H1 (cell line): ENCODE data around the gene POLA1. TPM values are rescaled to one million over a fixed set of nuclear protein-coding genes. Genes with fewer than 3 reads are reported as not detected.

Experiments used
- CTCF ChIA-PET: fragments of 300-600 bp; sonication (Branson Sonifier 250); formaldehyde crosslinking; loops from one replicate; lab custom pipeline; 2021; ENCODE audit not compliant: partially characterized antibody; lab: Charles Lee
- POLR2A ChIA-PET: fragments of 300-600 bp; sonication (Branson Sonifier 250); formaldehyde crosslinking; loops from one replicate; lab custom pipeline; 2021; ENCODE audit warnings: inconsistent platforms; ENCODE audit not compliant: partially characterized antibody; lab: Charles Lee
- DNase-seq, 2 experiments: peaks; one replicate each; pipeline versions ENCODE4 v3.0.0 to v3.0.0-alpha.2; 2010 to 2022; ENCODE audit warnings: low spot score in 2 of 2, low read depth in 1 of 2, mixed read lengths in 1 of 2
- FAIRE-seq: peaks from 2 replicates; lab custom pipeline; 2011; peaks lifted over from hg19 to GRCh38; lab: Jason Lieb, UNC
- H2AFZ ChIP-seq: 2 replicates; pipeline ENCODE4 v1.8.1; 2012; ENCODE audit warnings: low read length, inconsistent platforms
- H2AK5ac ChIP-seq: 2 replicates; pipeline ENCODE4 v1.6.1; 2013; ENCODE audit warnings: low read depth, low read length
- H2BK120ac ChIP-seq: replicated peaks from 2 replicates; pipeline ENCODE3; 2013; ENCODE audit warnings: low read depth, low read length, inconsistent platforms
- H2BK12ac ChIP-seq: 2 replicates; pipeline ENCODE4 v1.6.1; 2013; ENCODE audit warnings: low read depth, low read length
- H2BK15ac ChIP-seq: 2 replicates; pipeline ENCODE4 v1.6.1; 2013; ENCODE audit warnings: low read length
- H2BK20ac ChIP-seq: 2 replicates; pipeline ENCODE4 v1.6.1; 2013; ENCODE audit warnings: low read length
- H2BK5ac ChIP-seq: 2 replicates; pipeline ENCODE4 v1.6.1; 2013; ENCODE audit warnings: low read depth, low read length
- H3K14ac ChIP-seq: 2 replicates; pipeline ENCODE4 v1.6.1; 2013; ENCODE audit warnings: inconsistent platforms; ENCODE audit not compliant: insufficient read length
- H3K18ac ChIP-seq: 2 replicates; pipeline ENCODE4 v1.6.1; 2013; ENCODE audit warnings: low read length; ENCODE audit errors: extremely low read depth
- H3K23ac ChIP-seq: 2 replicates; pipeline ENCODE4 v1.6.1; 2013; ENCODE audit warnings: inconsistent platforms; ENCODE audit not compliant: insufficient read length
- H3K23me2 ChIP-seq: 2 replicates; pipeline ENCODE4 v1.6.1; 2013; ENCODE audit warnings: low read depth, low read length
- H3K27ac ChIP-seq: 2 replicates; pipeline ENCODE4 v1.6.1; 2011; ENCODE audit warnings: low read depth, low read length, inconsistent platforms
- H3K27me3 ChIP-seq, 4 experiments: replicated peaks in 1 of 4; 1 replicate in 1 of 4; 2 replicates in 3 of 4; pipeline versions ENCODE4 v1.6.1 to v1.8.1; 2011 to 2013; ENCODE audit warnings: low read length in 3 of 4, mild to moderate bottlenecking in 3 of 4, inconsistent platforms in 2 of 4, mixed read lengths in 2 of 4, moderate library complexity in 1 of 4; ENCODE audit not compliant: control insufficient read depth in 3 of 4, insufficient read depth in 3 of 4; ENCODE audit errors: extremely low read depth in 1 of 4
- H3K36me3 ChIP-seq, 4 experiments: 2 replicates each; pipeline versions ENCODE4 v1.6.1 to v1.8.1; 2011 to 2013; ENCODE audit warnings: mild to moderate bottlenecking in 4 of 4, low read length in 3 of 4, moderate library complexity in 2 of 4, control low read depth in 1 of 4, inconsistent platforms in 1 of 4; ENCODE audit not compliant: insufficient read depth in 4 of 4, control insufficient read depth in 2 of 4
- H3K4ac ChIP-seq: replicated peaks from 2 replicates; pipeline ENCODE3; 2013; ENCODE audit warnings: low read length, low read depth, mixed read lengths, inconsistent platforms; ENCODE audit not compliant: insufficient read length
- H3K4me1 ChIP-seq, 4 experiments: replicated peaks in 1 of 4; 1 replicate in 1 of 4; 2 replicates in 3 of 4; pipeline versions ENCODE4 v1.6.1 to v1.8.1; 2011 to 2013; ENCODE audit warnings: low read length in 3 of 4, inconsistent platforms in 2 of 4, mixed read lengths in 1 of 4; ENCODE audit not compliant: insufficient read depth in 4 of 4, control insufficient read depth in 3 of 4
- H3K4me2 ChIP-seq, 2 experiments: 2 replicates each; pipeline versions ENCODE4 v1.6.1 to v1.8.1; 2011 to 2013; ENCODE audit warnings: low read depth in 2 of 2, low read length in 2 of 2, control low read depth in 1 of 2, inconsistent platforms in 1 of 2, mild to moderate bottlenecking in 1 of 2; ENCODE audit not compliant: insufficient read depth in 1 of 2
- H3K4me3 ChIP-seq, 4 experiments: fragments of 200-600, 300-600 bp in 1 of 4; sonication (generic), shearing (Covaris generic), sonication (Bioruptor Twin) in 1 of 4; 2 replicates each; pipeline versions ENCODE4 v1.5.1 to v1.8.1; 2011 to 2016; ENCODE audit warnings: low read length in 4 of 4, low read depth in 3 of 4, control low read depth in 2 of 4, inconsistent platforms in 2 of 4, mild to moderate bottlenecking in 2 of 4, mixed read lengths in 1 of 4, moderate library complexity in 1 of 4; ENCODE audit not compliant: insufficient read depth in 2 of 4; ENCODE audit errors: extremely low read depth in 1 of 4
- H3K56ac ChIP-seq: replicated peaks from 2 replicates; pipeline ENCODE3; 2013; ENCODE audit warnings: low read depth, mild to moderate bottlenecking, mixed read lengths, low read length, inconsistent platforms; ENCODE audit not compliant: insufficient read length
- H3K79me1 ChIP-seq: 2 replicates; pipeline ENCODE4 v1.6.1; 2013; ENCODE audit warnings: low read depth, low read length, control low read depth
- H3K79me2 ChIP-seq, 2 experiments: 2 replicates each; pipeline versions ENCODE4 v1.6.1 to v1.8.1; 2012 to 2013; ENCODE audit warnings: low read length in 2 of 2, mild to moderate bottlenecking in 2 of 2, inconsistent platforms in 1 of 2; ENCODE audit not compliant: insufficient read depth in 2 of 2, control insufficient read depth in 1 of 2
- H3K9ac ChIP-seq, 4 experiments: replicated peaks in 1 of 4; 1 replicate in 1 of 4; 2 replicates in 3 of 4; pipeline versions ENCODE4 v1.6.1 to v1.8.1; 2011 to 2013; ENCODE audit warnings: low read depth in 3 of 4, low read length in 3 of 4, control low read depth in 2 of 4, mild to moderate bottlenecking in 2 of 4, moderate library complexity in 2 of 4, inconsistent platforms in 1 of 4; ENCODE audit errors: extremely low read depth in 1 of 4
- H3K9me3 ChIP-seq, 2 experiments: 2 replicates each; pipeline versions ENCODE4 v1.6.1 to v1.8.1; 2012 to 2013; ENCODE audit warnings: mild to moderate bottlenecking in 2 of 2, moderate library complexity in 2 of 2, control low read depth in 1 of 2, inconsistent platforms in 1 of 2, low read depth in 1 of 2, low read length in 1 of 2, mixed read lengths in 1 of 2; ENCODE audit not compliant: insufficient read depth in 2 of 2
- H4K20me1 ChIP-seq, 2 experiments: replicated peaks in 1 of 2; 2 replicates each; pipeline versions ENCODE3 to v1.8.1; 2011 to 2013; ENCODE audit warnings: inconsistent platforms in 2 of 2, low read length in 2 of 2, mild to moderate bottlenecking in 1 of 2; ENCODE audit not compliant: insufficient read depth in 2 of 2, control insufficient read depth in 1 of 2
- H4K5ac ChIP-seq: 2 replicates; pipeline ENCODE4 v1.6.1; 2013; ENCODE audit warnings: low read length, low read depth, mixed read lengths, inconsistent platforms; ENCODE audit not compliant: insufficient read length
- H4K8ac ChIP-seq: 2 replicates; pipeline ENCODE4 v1.8.0; 2013; ENCODE audit warnings: mild to moderate bottlenecking, moderate library complexity, low read length, inconsistent platforms; ENCODE audit not compliant: insufficient read depth; ENCODE audit errors: extremely low read depth
- H4K91ac ChIP-seq: replicated peaks from 2 replicates; pipeline ENCODE3; 2013; ENCODE audit warnings: low read length, mixed read lengths, inconsistent platforms; ENCODE audit not compliant: insufficient read length
- ATF2 ChIP-seq: IDR thresholded peaks from 2 replicates; pipeline ENCODE4 v1.6.1; 2012; ENCODE audit warnings: low read length, inconsistent platforms
- CBX5 ChIP-seq: fragments of 300-800, 300-1000 bp; sonication (generic); IDR thresholded peaks from 2 replicates; pipeline ENCODE4 v1.7.1; 2016; ENCODE audit warnings: antibody characterized with exemption, low read length, low read depth
- CEBPB ChIP-seq: IDR thresholded peaks from 2 replicates; pipeline ENCODE4 v1.6.1; 2012; ENCODE audit warnings: low read depth, low read length
- CREB1 ChIP-seq: IDR thresholded peaks from 2 replicates; pipeline ENCODE4 v1.6.1; 2012; ENCODE audit warnings: inconsistent platforms
- CTCF ChIP-seq, 3 experiments: IDR thresholded peaks; 1 replicate in 2 of 3; 2 replicates in 1 of 3; pipeline versions ENCODE4 v1.5.1 to v1.6.1; 2011; ENCODE audit warnings: low read length in 3 of 3, mild to moderate bottlenecking in 3 of 3, inconsistent platforms in 2 of 3, low read depth in 1 of 3, moderate library complexity in 1 of 3; ENCODE audit not compliant: insufficient read depth in 1 of 3; ENCODE audit errors: control extremely low read depth in 1 of 3
- EGR1 ChIP-seq: IDR thresholded peaks from 2 replicates; pipeline ENCODE4 v1.6.1; 2011; ENCODE audit warnings: low read depth, low read length, borderline replicate concordance
- JUN ChIP-seq: IDR thresholded peaks from 2 replicates; pipeline ENCODE4 v1.6.1; 2011; ENCODE audit warnings: low read depth, mild to moderate bottlenecking, improper control_type of control experiment, low read length
- KDM5A ChIP-seq: fragments of 200-600 bp; IDR thresholded peaks from 2 replicates; pipeline ENCODE4 v1.7.1; 2012; ENCODE audit warnings: mild to moderate bottlenecking, low read length, inconsistent platforms, mixed read lengths
- MAFK ChIP-seq: IDR thresholded peaks from 2 replicates; pipeline ENCODE4 v1.6.1; 2012; ENCODE audit warnings: low read depth, mild to moderate bottlenecking, improper control_type of control experiment, low read length
- RAD21 ChIP-seq, 2 experiments: IDR thresholded peaks in 1 of 2; conservative IDR thresholded peaks in 1 of 2; 2 replicates each; pipeline ENCODE4 v1.6.1; 2011; ENCODE audit warnings: low read depth in 2 of 2, low read length in 2 of 2, improper control_type of control experiment in 1 of 2, inconsistent platforms in 1 of 2, mild to moderate bottlenecking in 1 of 2, moderate library complexity in 1 of 2
- WGBS, 2 experiments: shearing (Covaris generic) in 1 of 2; methylation state at CpG; one replicate each; pipeline versions ENCODE4 v1.1.6 to v1.1.7; 2013 to 2015; ENCODE audit warnings: low lambda C conversion rate in 2 of 2, mixed read lengths in 2 of 2, inconsistent platforms in 1 of 2, low coverage in 1 of 2, missing lambda C conversion rate in 1 of 2; ENCODE audit not compliant: insufficient replicate concordance in 2 of 2, insufficient coverage in 1 of 2, insufficient read length in 1 of 2; ENCODE audit errors: extremely low coverage in 1 of 2, missing lambda C conversion rate in 1 of 2; 5-methylcytosine and 5-hydroxymethylcytosine counted together
- polyA plus RNA-seq, 7 experiments: library from polyadenylated mRNA; depleted of rRNA in 3 of 7; stranded (reverse) in 5 of 7; unstranded in 2 of 7; fragments of >200 nt in 5 of 7; fragments of 200-250 nt in 2 of 7; gene quantifications; 1 replicate in 5 of 7; 2 replicates in 1 of 7; 4 replicates in 1 of 7; pipeline versions ENCODE4 v1.2.1 to v1.2.3, GENCODE V29; 2011 to 2013; ENCODE audit warnings: missing spikeins in 2 of 7, mixed read lengths in 2 of 7
- total RNA-seq: library from RNA; stranded (reverse); fragmentation: NEBNext Ultra II Directional; extraction: Animal tissue kit (Norgen Biotek cat#: 25700); gene quantifications from 2 replicates; pipeline ENCODE4 v1.2.1, GENCODE V29; 2021

The POLA1 gene
- total and polyA plus RNA-seq, 2 of the 8 experiments (the other 6 are each of a cell fraction or from before 2014, with no cell fraction given) = 5.6 to 34.9 TPM

GRCh38 chrX:24789047-24789446 lies 95.3 kb downstream of the POLA1 start:
- Histone ChIP-seq H4K91ac (no peak overlapping the region), H2BK120ac (no peak overlapping the region), H2BK12ac (no peak overlapping the region), H3K79me1 (no peaks in the 10 kb centered on the region), H4K5ac (no peak overlapping the region), H3K79me2 (no peaks in the 10 kb centered on the region), H3K9ac (no peak overlapping the region), H3K27ac (no peak overlapping the region), H3K9me3 (no peaks in the 10 kb centered on the region), H3K36me3 (peaks cover 0 to 7% (median 0%) of the 10 kb centered on the region in 4 experiments; a peak in 2 of 8 replicates), H2AFZ (no peak overlapping the region), H3K14ac (no peak overlapping the region), H3K23me2 (no peaks in the 10 kb centered on the region), H3K4me3 (no peak overlapping the region), H3K27me3 (no peaks in the 10 kb centered on the region), H3K56ac (no peak overlapping the region), H2BK5ac (no peak overlapping the region), H2BK20ac (no peak overlapping the region), H3K4ac (no peak overlapping the region), H4K8ac (no peak overlapping the region), H3K23ac (no peak overlapping the region), H3K18ac (no peak overlapping the region), H2BK15ac (no peak overlapping the region), H3K4me2 (no peak overlapping the region), H2AK5ac (no peak overlapping the region), H4K20me1 (no peaks in the 10 kb centered on the region), H3K4me1 (no peaks in the 10 kb centered on the region)
- WGBS, 2 experiments = 69% methylated on average over 4 of the region's 4 CpGs; no CpG with 5 or more reads in 1 of the 2 experiments
- no peak for FAIRE-seq
- ChIA-PET POLR2A (interaction anchor here (1.2 kb wide), 1 partner anchor 15 kb away, joined by 3 read pairs; no protein-coding TSS in a partner anchor), CTCF (no interaction called here)
- DNase-seq = no peak
- no peak for TF ChIP-seq KDM5A
- no peak for TF ChIP-seq CTCF (IDR thresholded peaks at IDR 0.05; ENCODE audit: control extremely low read depth in 1 of 3, insufficient read depth in 1 of 3, low read depth in 1 of 3, low read length in 3 of 3)
- no peak for TF ChIP-seq MAFK
- TF ChIP-seq CEBPB = no peak
- TF ChIP-seq JUN = no peak
- TF ChIP-seq RAD21 (IDR thresholded peaks at IDR 0.05 in 1 of 2, conservative IDR thresholded peaks at IDR 0.05 in 1 of 2; ENCODE audit: low read depth in 2 of 2, low read length in 2 of 2) = no peak
- no peak for TF ChIP-seq CREB1
- TF ChIP-seq ATF2 = no peak
- no peak for TF ChIP-seq CBX5
- TF ChIP-seq EGR1 = no peak
